Progenitor cell of endocrine pancreas (in vitro differentiated cells): ENCODE results near the gene SPATA16. TPM values are rescaled to one million over a fixed set of nuclear protein-coding genes. Genes with fewer than 3 reads are reported as not detected.
A peak's percentile ranks its signal among the peaks of the same experiment; 100 is the strongest.

ENCODE experiments used
- DNase-seq: peaks from one replicate; pipeline ENCODE4 v3.0.0; 2021; ENCODE audit warnings: low spot score; ENCODE audit not compliant: unreplicated experiment
- H3K27ac Mint-ChIP-seq: 2 replicates; pipeline ENCODE4 v1.8.0; 2021; ENCODE audit warnings: mild to moderate bottlenecking, moderate library complexity, mixed read lengths
- H3K27me3 Mint-ChIP-seq: 2 replicates; pipeline ENCODE4 v1.8.0; 2021; ENCODE audit warnings: mixed read lengths
- H3K36me3 Mint-ChIP-seq: 2 replicates; pipeline ENCODE4 v1.8.0; 2022; ENCODE audit warnings: mixed read lengths; ENCODE audit not compliant: insufficient read depth
- H3K4me1 Mint-ChIP-seq: 2 replicates; pipeline ENCODE4 v1.8.0; 2021; ENCODE audit warnings: low read depth, mixed read lengths
- H3K4me3 Mint-ChIP-seq: 2 replicates; pipeline ENCODE4 v1.8.0; 2021; ENCODE audit warnings: low read depth, mild to moderate bottlenecking, moderate library complexity, mixed read lengths
- H3K9me3 Mint-ChIP-seq: 2 replicates; pipeline ENCODE4 v1.8.0; 2021; ENCODE audit warnings: low read depth, mixed read lengths
- total RNA-seq: library from RNA; stranded (reverse); gene quantifications from 2 replicates; pipeline ENCODE4 v1.2.1, GENCODE V29; 2021
- TF ChIP-seq, protein P1 (sequence below): fragments of 200-600 bp; sonication (generic); IDR thresholded peaks from one replicate; pipeline ENCODE4 v1.5.0; 2021; ENCODE audit warnings: antibody characterized with exemption, mild to moderate bottlenecking; ENCODE audit not compliant: unreplicated experiment

The SPATA16 gene
- total RNA-seq, 1 donor from 2014 or later: 0.43 TPM

DNA sequence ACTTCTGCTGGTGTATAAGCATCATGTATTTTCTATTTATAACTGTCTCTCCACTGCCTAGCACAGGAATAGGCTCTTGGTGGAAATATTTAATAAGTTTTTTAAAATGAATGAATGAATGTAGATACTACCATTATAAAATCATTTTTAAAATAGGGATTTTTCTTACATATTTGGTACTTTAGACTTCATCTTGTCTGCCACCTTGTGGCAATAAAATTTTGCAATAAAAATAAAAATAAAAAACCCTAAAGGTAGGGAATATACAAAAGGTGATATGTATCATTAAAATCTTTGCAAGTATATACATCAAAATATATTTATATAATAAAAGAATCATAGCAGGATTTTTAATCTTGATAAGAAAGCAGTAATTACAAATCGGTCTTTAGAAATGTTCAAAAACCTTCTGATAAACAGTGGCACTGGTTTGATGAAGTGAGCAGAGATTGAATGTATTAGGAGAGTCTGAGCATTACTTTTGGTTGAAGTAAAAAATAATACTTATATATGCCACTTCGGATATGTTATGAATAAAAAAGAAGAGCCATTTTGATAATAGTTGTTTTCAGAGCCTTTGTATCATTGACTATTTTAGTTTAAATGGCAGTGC is 95.2 kb downstream of the SPATA16 start:
- Mint-ChIP-seq H3K36me3 (no peaks in the 10 kb centered on the region), H3K27ac (no peak overlapping the region), H3K4me1 (no peaks in the 10 kb centered on the region), H3K27me3 (no peaks in the 10 kb centered on the region), H3K9me3 (peaks cover 8% of the 10 kb centered on the region), H3K4me3 (no peak overlapping the region)
- TF ChIP-seq, protein P1, sequence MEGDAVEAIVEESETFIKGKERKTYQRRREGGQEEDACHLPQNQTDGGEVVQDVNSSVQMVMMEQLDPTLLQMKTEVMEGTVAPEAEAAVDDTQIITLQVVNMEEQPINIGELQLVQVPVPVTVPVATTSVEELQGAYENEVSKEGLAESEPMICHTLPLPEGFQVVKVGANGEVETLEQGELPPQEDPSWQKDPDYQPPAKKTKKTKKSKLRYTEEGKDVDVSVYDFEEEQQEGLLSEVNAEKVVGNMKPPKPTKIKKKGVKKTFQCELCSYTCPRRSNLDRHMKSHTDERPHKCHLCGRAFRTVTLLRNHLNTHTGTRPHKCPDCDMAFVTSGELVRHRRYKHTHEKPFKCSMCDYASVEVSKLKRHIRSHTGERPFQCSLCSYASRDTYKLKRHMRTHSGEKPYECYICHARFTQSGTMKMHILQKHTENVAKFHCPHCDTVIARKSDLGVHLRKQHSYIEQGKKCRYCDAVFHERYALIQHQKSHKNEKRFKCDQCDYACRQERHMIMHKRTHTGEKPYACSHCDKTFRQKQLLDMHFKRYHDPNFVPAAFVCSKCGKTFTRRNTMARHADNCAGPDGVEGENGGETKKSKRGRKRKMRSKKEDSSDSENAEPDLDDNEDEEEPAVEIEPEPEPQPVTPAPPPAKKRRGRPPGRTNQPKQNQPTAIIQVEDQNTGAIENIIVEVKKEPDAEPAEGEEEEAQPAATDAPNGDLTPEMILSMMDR: peak; percentile 59
- DNase-seq: no peak

DNA sequence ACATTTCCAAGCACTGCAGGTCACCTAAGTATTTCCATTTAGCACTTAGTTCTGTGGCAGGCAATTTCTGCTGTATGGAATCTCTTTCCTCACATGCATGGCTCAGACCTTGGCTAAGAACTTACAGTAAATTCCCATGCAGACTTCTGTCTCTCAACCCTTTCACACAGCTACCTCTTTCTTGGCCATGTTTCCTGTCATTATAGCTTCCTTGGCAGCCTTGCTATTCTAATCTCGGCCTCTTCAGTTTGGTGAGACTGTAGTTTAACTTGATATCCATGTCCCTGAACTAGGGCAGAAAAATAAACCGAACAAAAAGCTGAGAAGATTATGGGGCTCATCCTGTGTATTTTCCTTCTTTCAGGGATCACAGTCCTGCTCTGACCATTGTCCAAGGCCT is 96.0 kb downstream of the SPATA16 start:
- Mint-ChIP-seq H3K36me3 (no peaks in the 10 kb centered on the region), H3K9me3 (peaks cover 8% of the 10 kb centered on the region), H3K27me3 (no peaks in the 10 kb centered on the region), H3K27ac (no peak overlapping the region), H3K4me1 (no peaks in the 10 kb centered on the region), H3K4me3 (no peak overlapping the region)
- TF ChIP-seq, protein P1: no peak
- no peak for DNase-seq

DNA sequence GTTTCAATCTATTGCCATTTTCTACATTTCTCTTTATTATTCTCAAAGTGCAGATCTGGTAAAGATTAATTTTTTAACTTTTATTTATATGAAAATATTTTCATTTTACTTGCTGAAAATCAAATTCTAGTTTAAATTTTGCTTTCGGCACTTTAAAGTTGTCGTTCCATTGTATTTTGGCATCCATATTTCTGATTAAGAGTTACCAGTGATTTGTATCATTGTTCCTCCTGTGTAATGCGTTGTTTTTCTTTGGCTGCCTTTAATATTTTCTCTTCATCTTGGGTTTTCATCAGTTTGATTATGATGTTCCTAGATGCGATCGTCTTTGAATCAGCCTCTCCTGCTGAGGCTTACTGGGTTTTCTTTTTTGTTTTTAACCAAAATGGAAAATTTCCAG is 97.3 kb downstream of the SPATA16 start:
- no peak overlapping the region for H3K4me3 Mint-ChIP-seq
- peaks cover 8% of the 10 kb centered on the region for H3K9me3 Mint-ChIP-seq
- H3K36me3 Mint-ChIP-seq: no peaks in the 10 kb centered on the region
- DNase-seq: no peak
- TF ChIP-seq, protein P1: no peak
- H3K4me1 Mint-ChIP-seq: peaks cover 5% of the 10 kb centered on the region
- H3K27me3 Mint-ChIP-seq: no peaks in the 10 kb centered on the region
- no peak overlapping the region for H3K27ac Mint-ChIP-seq

DNA sequence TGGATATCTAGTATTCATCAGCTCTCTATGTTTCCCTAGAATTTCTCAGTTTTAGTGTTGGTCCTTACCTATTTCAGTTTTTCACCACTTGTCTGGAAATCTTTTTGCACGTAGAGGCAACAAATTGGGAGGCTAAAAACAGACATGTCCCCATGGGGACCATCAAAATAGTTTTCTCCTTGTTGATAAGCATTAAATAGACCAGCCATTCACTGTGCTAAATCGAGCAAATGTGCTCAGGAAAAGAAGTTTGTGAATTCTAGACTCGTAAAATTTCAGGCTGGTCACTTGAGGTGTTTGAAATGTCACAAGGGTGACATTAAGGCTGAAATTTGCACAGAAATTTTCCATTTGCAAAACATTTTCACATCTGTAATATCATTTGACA is 102.6 kb downstream of the SPATA16 start:
- no peak overlapping the region for H3K4me3 Mint-ChIP-seq
- no peaks in the 10 kb centered on the region for H3K36me3 Mint-ChIP-seq
- no peak for DNase-seq
- peaks cover 5% of the 10 kb centered on the region for H3K4me1 Mint-ChIP-seq
- TF ChIP-seq, protein P1: no peak
- no peak overlapping the region for H3K27ac Mint-ChIP-seq
- H3K9me3 Mint-ChIP-seq: no peaks in the 10 kb centered on the region
- no peaks in the 10 kb centered on the region for H3K27me3 Mint-ChIP-seq

DNA sequence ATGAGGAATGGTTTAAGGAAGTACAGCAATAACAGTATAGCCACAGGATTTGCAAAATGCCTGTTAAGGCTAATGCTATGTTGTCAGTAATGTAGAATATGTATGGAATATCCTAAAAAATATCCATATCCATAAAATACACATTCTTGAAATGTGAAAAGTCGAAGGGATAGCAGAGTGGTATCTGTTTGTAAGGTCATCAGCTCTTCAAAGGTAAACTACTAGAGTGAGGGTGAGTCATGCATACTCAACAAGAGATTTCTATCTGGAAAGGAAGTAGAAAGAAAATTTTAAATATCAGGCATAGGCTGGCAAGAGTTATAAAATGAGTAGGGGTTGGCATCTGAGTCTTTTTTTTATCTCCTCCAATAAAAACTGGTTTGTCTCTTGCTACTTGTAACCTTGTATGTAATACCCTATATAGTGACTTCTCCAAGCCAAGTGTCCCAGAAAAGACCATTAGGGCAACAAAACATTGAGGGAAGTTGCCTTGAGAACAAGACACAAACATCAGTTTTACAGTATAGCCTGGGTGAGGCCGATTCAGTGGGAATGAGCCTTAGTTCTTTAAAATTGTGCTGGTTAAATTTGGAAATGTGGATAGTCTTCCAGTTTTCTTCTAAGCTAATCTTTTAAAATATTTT is 103.1 kb downstream of the SPATA16 start:
- TF ChIP-seq, protein P1: no peak
- DNase-seq: no peak
- Mint-ChIP-seq H3K9me3 (no peaks in the 10 kb centered on the region), H3K27me3 (no peaks in the 10 kb centered on the region), H3K4me1 (peaks cover 5% of the 10 kb centered on the region), H3K27ac (no peak overlapping the region), H3K4me3 (no peak overlapping the region), H3K36me3 (no peaks in the 10 kb centered on the region)
